ENCODE data around the gene LOC101059915.
"Not testable (repeated sequence)": the region's sequence is repeated elsewhere in the genome, so short reads cannot be mapped to it uniquely, and the experiment has no call there.

LOC101059915 gene

GRCh38 chrX:71679575-71680207, 12.3 kb downstream of the LOC101059915 start:
- 89% methylated on average over 4 of the region's 4 CpGs for WGBS

GRCh38 chrX:71696641-71697465, 29.5 kb downstream of the LOC101059915 start:
- intact Hi-C loops (cut with DNase I); DNase-seq (ENCODE audit: extremely low spot score); H3K36me3 ChIP-seq; H3K27me3 ChIP-seq; H3K4me3 ChIP-seq; H3K4me1 ChIP-seq; H3K27ac ChIP-seq (replicated peaks in 1 of 4); H3K9me3 ChIP-seq: not testable (repeated sequence)
- no CpG with 5 or more reads among the region's 24 CpGs for WGBS

More at GRCh38 chrX:71679575-71680207, 12.3 kb downstream of the LOC101059915 start:
- DNase-seq (ENCODE audit: extremely low spot score), result no peak
- Histone ChIP-seq H3K4me1 (no peaks in the 10 kb centered on the region), H3K9me3 (no peaks in the 10 kb centered on the region), H3K27me3 (no peaks in the 10 kb centered on the region), H3K36me3 (no peaks in the 10 kb centered on the region), H3K27ac (replicated peaks in 1 of 4) (no peak overlapping the region), H3K4me3 (no peak overlapping the region)
- no peak for TF ChIP-seq POLR2AphosphoS5 (IDR thresholded peaks at IDR 0.05)
- TF ChIP-seq EP300 (IDR thresholded peaks at IDR 0.05), result no peak
- no peak for TF ChIP-seq POLR2A (IDR thresholded peaks at IDR 0.05; ENCODE audit: low read depth)
- TF ChIP-seq CTCF (IDR thresholded peaks at IDR 0.05), result no peak
- intact Hi-C loops (cut with DNase I), result no loop called here

- H3K4me1 ChIP-seq; H3K36me3 ChIP-seq; H3K9me3 ChIP-seq; DNase-seq (ENCODE audit: extremely low spot score); intact Hi-C loops (cut with DNase I); H3K4me3 ChIP-seq; H3K27ac ChIP-seq (replicated peaks in 1 of 4); H3K27me3 ChIP-seq: not testable (repeated sequence)
- WGBS, result no CpG with 5 or more reads among the region's 17 CpGs
Observed at GRCh38 chrX:71697466-71698298, 30.3 kb downstream of the LOC101059915 start.

- WGBS, result no CpG with 5 or more reads among the region's 12 CpGs
- DNase-seq (ENCODE audit: extremely low spot score); H3K27ac ChIP-seq (replicated peaks in 1 of 4); intact Hi-C loops (cut with DNase I); H3K4me1 ChIP-seq; H3K9me3 ChIP-seq; H3K27me3 ChIP-seq; H3K36me3 ChIP-seq; H3K4me3 ChIP-seq: not testable (repeated sequence)
Observed at GRCh38 chrX:71698299-71699022, 31.1 kb downstream of the LOC101059915 start.

GRCh38 chrX:71699023-71699344, 31.6 kb downstream of the LOC101059915 start:
- H3K4me3 ChIP-seq; H3K9me3 ChIP-seq; H3K27me3 ChIP-seq; H3K27ac ChIP-seq (replicated peaks in 1 of 4); DNase-seq (ENCODE audit: extremely low spot score); H3K36me3 ChIP-seq; intact Hi-C loops (cut with DNase I); H3K4me1 ChIP-seq: not testable (repeated sequence)
- WGBS, result no CpG with 5 or more reads among the region's 4 CpGs

GRCh38 chrX:71702853-71703252, 35.5 kb downstream of the LOC101059915 start:
- WGBS, result no CpG with 5 or more reads among the region's 12 CpGs
- H3K4me1 ChIP-seq; H3K9me3 ChIP-seq; DNase-seq (ENCODE audit: extremely low spot score); intact Hi-C loops (cut with DNase I); H3K27me3 ChIP-seq; H3K36me3 ChIP-seq; H3K27ac ChIP-seq (replicated peaks in 1 of 4); H3K4me3 ChIP-seq: not testable (repeated sequence)

- H3K27ac ChIP-seq (replicated peaks in 1 of 4); H3K9me3 ChIP-seq; H3K36me3 ChIP-seq; intact Hi-C loops (cut with DNase I); H3K4me3 ChIP-seq; H3K27me3 ChIP-seq; DNase-seq (ENCODE audit: extremely low spot score); H3K4me1 ChIP-seq: not testable (repeated sequence)
- whole genome bisulfite sequencing, result no CpG with 5 or more reads among the region's 14 CpGs
Observed at GRCh38 chrX:71714064-71714463, 46.7 kb downstream of the LOC101059915 start.

- H3K27ac ChIP-seq (replicated peaks in 1 of 4); H3K9me3 ChIP-seq; intact Hi-C loops (cut with DNase I); H3K36me3 ChIP-seq; H3K27me3 ChIP-seq; H3K4me1 ChIP-seq; DNase-seq (ENCODE audit: extremely low spot score); H3K4me3 ChIP-seq: not testable (repeated sequence)
- WGBS, result no CpG with 5 or more reads among the region's 8 CpGs
Observed at GRCh38 chrX:71715551-71715950, 48.2 kb downstream of the LOC101059915 start.

GRCh38 chrX:71716323-71716722, 49.0 kb downstream of the LOC101059915 start:
- H3K27me3 ChIP-seq; H3K4me3 ChIP-seq; DNase-seq (ENCODE audit: extremely low spot score); intact Hi-C loops (cut with DNase I); H3K9me3 ChIP-seq; H3K4me1 ChIP-seq; H3K36me3 ChIP-seq; H3K27ac ChIP-seq (replicated peaks in 1 of 4): not testable (repeated sequence)
- WGBS, result no CpG with 5 or more reads among the region's 12 CpGs

- DNase-seq (ENCODE audit: extremely low spot score); H3K27me3 ChIP-seq; intact Hi-C loops (cut with DNase I); H3K36me3 ChIP-seq; H3K9me3 ChIP-seq; H3K4me1 ChIP-seq; H3K27ac ChIP-seq (replicated peaks in 1 of 4); H3K4me3 ChIP-seq: not testable (repeated sequence)
- no CpG with 5 or more reads among the region's 30 CpGs for WGBS
Observed at GRCh38 chrX:71718185-71718584, 50.8 kb downstream of the LOC101059915 start, which contains the start of gene CXorf49. Gene CXorf49, minus strand, starts transcription at chrX:71718285. Its CDS starts 134 bp downstream, at chrX:71718151.
